ENCODE data around the gene TRIM56. TPM values are rescaled to one million over a fixed set of nuclear protein-coding genes. Genes with fewer than 3 reads are reported as not detected.
"Not testable (repeated sequence)": the region's sequence is repeated elsewhere in the genome, so short reads cannot be mapped to it uniquely, and the experiment has no call there.

The TRIM56 gene
- polyA plus RNA-seq, 1 experiment = 3.2 TPM

DNA sequence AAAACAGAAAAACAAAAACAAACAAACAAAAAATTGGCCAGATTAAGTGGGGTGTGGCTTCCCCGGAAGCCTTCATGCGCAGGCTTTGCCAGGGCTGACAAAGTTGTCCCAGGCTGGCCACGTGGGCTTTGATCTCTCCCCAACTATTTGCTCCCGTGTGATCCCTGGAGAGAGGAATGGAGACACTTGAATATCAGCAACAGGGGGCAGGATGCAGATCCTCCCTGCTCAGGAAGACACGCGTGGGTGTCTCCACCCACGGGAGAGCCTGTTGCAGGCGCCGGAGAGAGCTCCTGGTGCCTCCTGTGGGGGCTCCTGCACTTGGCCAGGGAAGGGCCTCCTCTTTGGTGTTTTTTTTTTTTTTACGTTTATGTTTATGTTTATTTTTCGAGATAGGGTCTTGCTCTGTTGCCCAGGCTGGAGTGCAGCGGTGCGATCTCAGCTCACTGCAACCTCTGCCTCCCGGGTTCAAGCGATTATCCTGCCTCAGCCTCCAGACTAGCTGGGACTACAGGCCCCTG lies 19.0 kb downstream of the TRIM56 start:
- Histone ChIP-seq H3K27me3 (ENCODE audit: control insufficient read depth, insufficient read depth, low read length) (no peaks in the 10 kb centered on the region), H3K36me3 (ENCODE audit: control insufficient read depth, insufficient read depth, low read length) (no peaks in the 10 kb centered on the region), H3K4me3 (ENCODE audit: low read depth, low read length) (no peak overlapping the region)
- no peak for DNase-seq (ENCODE audit: low read depth)
- ChIA-PET CTCF (no interaction called here), POLR2A (interaction anchor here (0.7 kb wide), 1 partner anchor 16 kb away, joined by 5 read pairs; no protein-coding TSS in a partner anchor)
- TF ChIP-seq, protein P1, sequence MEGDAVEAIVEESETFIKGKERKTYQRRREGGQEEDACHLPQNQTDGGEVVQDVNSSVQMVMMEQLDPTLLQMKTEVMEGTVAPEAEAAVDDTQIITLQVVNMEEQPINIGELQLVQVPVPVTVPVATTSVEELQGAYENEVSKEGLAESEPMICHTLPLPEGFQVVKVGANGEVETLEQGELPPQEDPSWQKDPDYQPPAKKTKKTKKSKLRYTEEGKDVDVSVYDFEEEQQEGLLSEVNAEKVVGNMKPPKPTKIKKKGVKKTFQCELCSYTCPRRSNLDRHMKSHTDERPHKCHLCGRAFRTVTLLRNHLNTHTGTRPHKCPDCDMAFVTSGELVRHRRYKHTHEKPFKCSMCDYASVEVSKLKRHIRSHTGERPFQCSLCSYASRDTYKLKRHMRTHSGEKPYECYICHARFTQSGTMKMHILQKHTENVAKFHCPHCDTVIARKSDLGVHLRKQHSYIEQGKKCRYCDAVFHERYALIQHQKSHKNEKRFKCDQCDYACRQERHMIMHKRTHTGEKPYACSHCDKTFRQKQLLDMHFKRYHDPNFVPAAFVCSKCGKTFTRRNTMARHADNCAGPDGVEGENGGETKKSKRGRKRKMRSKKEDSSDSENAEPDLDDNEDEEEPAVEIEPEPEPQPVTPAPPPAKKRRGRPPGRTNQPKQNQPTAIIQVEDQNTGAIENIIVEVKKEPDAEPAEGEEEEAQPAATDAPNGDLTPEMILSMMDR (IDR thresholded peaks at IDR 0.05; ENCODE audit: insufficient read depth, low read depth, low read length) = no peak

GRCh38 chr7:101104799-101105198 lies 19.5 kb downstream of the TRIM56 start:
- ChIA-PET POLR2A (interaction anchor here (0.7 kb wide), 1 partner anchor 16 kb away, joined by 5 read pairs; no protein-coding TSS in a partner anchor), CTCF (interaction anchor here (0.6 to 1.2 kb wide), 2 partner anchors 10 to 14 kb away, joined by 3 read pairs; no protein-coding TSS in a partner anchor)
- no peak for DNase-seq (ENCODE audit: low read depth)
- Histone ChIP-seq H3K27me3 (ENCODE audit: control insufficient read depth, insufficient read depth, low read length) (no peaks in the 10 kb centered on the region), H3K36me3 (ENCODE audit: control insufficient read depth, insufficient read depth, low read length) (no peaks in the 10 kb centered on the region), H3K4me3 (ENCODE audit: low read depth, low read length) (no peak overlapping the region)
- TF ChIP-seq, protein P1 (IDR thresholded peaks at IDR 0.05; ENCODE audit: insufficient read depth, low read depth, low read length) = no peak

- POLR2A ChIA-PET; H3K36me3 ChIP-seq (ENCODE audit: control insufficient read depth, insufficient read depth, low read length); DNase-seq (ENCODE audit: low read depth); H3K27me3 ChIP-seq (ENCODE audit: control insufficient read depth, insufficient read depth, low read length); H3K4me3 ChIP-seq (ENCODE audit: low read depth, low read length): not testable (repeated sequence)
- CTCF ChIA-PET = interaction anchor here (0.6 to 1.2 kb wide), 2 partner anchors 10 to 13 kb away, joined by 3 read pairs; no protein-coding TSS in a partner anchor
Observed at GRCh38 chr7:101105248-101105647, 20.0 kb downstream of the TRIM56 start.

- TF ChIP-seq, protein P1 (IDR thresholded peaks at IDR 0.05; ENCODE audit: insufficient read depth, low read depth, low read length) = no peak
- ChIA-PET POLR2A (no interaction called here), CTCF (no interaction called here)
- Histone ChIP-seq H3K4me3 (ENCODE audit: low read depth, low read length) (no peak overlapping the region), H3K36me3 (ENCODE audit: control insufficient read depth, insufficient read depth, low read length) (no peaks in the 10 kb centered on the region), H3K27me3 (ENCODE audit: control insufficient read depth, insufficient read depth, low read length) (no peaks in the 10 kb centered on the region)
- DNase-seq (ENCODE audit: low read depth) = no peak
Observed at GRCh38 chr7:101106386-101106785, 21.1 kb downstream of the TRIM56 start.

GRCh38 chr7:101108330-101108857 lies 23.1 kb downstream of the TRIM56 start:
- CTCF ChIA-PET = interaction anchor here (1.1 kb wide), 1 partner anchor 35 kb away, joined by 3 read pairs; no protein-coding TSS in a partner anchor
- Histone ChIP-seq H3K27me3 (ENCODE audit: control insufficient read depth, insufficient read depth, low read length) (no peaks in the 10 kb centered on the region), H3K36me3 (ENCODE audit: control insufficient read depth, insufficient read depth, low read length) (no peaks in the 10 kb centered on the region), H3K4me3 (ENCODE audit: low read depth, low read length) (no peak overlapping the region)
- POLR2A ChIA-PET = no interaction called here
- TF ChIP-seq, protein P1 (IDR thresholded peaks at IDR 0.05; ENCODE audit: insufficient read depth, low read depth, low read length) = no peak
- no peak for DNase-seq (ENCODE audit: low read depth)

Measured in BJ (cell line).